GM19395 (cell line): ENCODE results near the gene GGNBP2.

ENCODE experiments used
- ATAC-seq: cut with Tn5 transposase; IDR thresholded peaks from one replicate; pipeline ENCODE4 v1.9.1; 2021; ENCODE audit warnings: mild to moderate bottlenecking, moderate library complexity; ENCODE audit not compliant: unreplicated experiment

The GGNBP2 gene

DNA sequence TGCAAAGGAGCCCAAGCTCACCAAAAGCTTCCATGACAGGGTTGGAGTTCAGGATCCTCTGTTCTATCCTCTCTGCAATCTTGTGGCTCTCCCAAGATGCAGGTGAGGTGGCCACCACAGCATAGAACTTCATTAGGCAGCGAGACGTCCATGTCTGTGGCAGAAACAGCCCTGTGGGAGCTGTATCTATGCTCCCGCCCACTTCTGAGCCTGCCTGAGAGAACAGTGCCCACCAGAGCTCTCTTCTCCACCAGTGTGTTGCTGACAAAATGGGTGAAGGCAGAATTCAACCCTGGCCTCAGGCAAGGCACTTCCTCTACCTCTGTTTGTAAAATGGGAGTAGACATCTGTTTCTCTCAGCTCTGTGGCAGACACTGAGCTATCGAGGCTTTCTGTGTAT is 28.9 kb upstream of the GGNBP2 start:
- no peak for ATAC-seq

DNA sequence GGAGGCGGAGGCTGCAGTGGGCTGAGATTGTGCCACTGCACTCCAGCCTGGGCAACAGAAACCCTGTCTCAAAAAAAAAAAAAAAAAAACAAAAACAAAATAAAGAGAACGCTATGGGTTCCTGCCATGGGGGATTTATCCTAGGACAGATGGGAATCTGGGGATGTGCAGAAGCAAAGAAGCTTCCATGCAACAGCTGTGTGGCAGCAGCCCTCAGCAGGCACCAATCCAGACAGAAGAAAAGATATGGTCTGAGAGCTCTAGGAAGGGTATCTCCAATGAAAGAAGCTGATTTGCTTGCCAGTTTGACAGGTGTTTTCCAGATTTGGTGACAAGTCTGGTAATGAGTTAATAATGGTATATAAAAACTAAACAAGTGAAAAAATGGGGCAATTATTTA is 21.6 kb upstream of the GGNBP2 start:
- no peak for ATAC-seq

DNA sequence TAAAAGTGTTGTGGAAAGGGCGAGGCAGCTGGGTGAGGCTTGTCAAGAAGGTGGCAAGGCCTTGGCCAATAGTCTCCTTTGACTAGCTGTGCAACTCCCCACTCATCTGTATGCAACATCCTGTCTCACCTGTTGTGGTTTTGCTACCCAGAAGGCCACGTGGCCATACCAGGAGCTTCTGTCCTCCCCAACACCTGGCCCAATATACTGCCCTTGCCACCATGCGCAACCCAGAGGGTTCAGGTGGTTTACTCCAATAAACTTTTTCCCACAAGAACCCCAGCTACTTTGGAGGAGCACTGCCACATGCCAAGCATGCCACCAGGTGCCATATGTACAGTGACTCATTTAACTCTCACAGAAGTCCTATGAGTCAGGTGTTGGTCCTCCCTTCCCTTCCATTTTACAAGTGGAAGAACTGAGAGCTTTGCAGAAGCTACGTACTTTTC is 20.3 kb upstream of the GGNBP2 start:
- no peak for ATAC-seq

DNA sequence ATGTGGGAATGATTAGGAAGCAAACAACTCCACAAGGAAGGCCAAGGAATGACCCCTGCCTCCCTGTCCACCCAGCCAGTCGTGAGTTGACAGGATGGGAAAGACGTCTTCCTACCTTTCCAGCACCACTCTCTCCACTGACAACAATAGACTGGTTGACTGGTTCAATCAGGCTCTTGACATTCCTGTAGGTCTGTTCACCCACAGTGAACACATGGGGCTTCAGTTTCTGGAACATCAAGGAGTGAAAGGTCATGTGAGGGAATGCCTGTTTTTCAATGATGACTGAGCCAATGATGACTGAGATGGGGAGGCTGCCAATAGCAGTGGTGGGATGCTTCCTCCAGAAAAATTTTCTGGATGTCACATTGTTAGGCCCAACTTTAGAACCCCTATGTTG is 19.6 kb upstream of the GGNBP2 start:
- ATAC-seq: no peak

DNA sequence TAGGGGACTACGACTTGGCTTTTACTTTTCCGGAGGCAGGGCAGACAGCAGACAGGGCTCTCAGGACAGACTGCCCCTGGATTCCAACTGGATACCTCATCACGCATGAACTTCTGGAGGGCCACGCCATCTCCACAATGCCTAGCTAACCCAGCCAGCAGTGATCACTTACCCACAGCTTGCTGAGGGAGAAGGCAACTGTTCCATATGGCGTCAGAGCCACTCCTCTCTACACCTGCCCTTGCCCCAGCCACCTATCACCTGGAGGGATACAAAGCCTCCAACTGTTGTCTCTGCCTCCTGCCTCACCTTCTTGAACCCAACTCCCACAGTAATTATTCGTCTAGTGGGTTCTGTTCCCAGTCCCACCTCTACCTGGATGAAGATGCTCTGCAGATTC is 18.8 kb upstream of the GGNBP2 start:
- ATAC-seq: no peak

DNA sequence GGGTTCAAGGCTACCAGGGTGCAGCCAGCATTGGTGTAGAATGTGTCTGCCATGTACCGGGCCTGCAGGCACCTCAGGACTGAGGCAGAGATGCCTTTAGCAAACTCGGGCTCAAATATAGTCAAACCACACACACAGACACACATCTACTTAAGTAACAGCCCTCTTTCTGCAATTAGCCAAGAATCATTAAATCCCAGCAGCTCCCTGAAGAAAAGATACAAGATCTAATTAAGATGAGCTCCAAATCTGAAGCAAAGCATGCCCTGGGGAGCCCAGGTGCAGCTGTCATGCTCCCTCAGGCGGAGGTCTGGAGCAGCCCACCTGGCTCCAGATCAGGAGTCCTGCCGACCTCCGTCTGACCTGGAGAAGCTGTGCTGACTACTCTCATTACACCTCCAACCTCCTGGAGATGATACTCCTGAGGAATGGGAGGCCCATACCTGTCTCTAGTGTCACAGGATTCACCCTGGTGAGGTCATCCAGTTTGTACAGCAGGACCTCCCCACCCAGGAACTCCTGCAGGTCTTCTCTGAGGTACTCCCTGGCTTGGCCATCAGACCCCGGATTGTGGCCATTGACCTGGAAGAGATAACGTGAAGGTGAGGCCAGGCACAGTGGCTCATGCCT is 17.0 kb upstream of the GGNBP2 start:
- no peak for ATAC-seq

DNA sequence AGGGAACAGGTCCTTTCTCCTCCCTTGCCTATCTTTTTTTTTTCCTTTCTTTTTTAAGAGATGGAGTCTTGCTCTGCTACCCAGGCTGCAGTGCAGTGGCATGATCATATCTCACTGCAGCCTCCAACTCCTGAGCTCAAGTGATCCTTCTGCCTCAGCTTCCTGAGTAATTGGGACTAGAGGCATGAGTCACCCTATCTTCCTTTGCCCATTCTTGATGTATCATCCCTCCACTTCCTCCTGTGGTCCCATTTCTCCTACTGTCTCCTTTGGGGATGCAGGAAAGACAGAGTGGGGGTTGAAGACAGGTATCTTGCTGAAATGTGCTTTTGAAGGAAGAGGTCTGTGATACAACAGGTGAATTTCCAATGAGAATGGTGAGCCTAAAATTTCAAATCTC is 15.6 kb upstream of the GGNBP2 start:
- no peak for ATAC-seq

DNA sequence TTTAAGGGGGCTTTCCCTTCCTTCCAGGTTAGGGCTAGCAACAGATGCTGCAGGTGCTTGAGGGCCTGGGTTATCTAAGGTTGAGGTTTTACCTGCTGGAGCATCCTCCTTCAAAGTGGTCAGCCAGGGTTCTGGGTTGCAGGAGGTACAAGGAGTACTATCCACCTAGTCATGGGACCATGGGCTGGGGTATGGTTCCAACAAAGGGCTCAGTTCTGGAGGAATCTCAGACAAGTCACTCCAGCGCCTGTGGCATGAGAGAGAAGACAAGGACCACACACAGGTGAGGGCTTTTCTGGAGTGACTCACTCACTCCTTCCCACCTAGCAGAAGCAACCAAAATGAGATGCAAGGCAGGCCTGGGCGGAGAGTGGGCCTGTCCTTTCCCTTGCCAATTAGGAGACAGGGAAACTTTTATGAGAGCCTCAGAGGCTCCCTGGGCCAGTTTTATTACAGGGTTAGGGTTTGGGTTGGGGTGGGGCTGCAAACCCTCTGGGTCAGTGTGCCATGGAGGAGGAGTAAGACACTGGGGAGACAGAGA is 12.2 kb upstream of the GGNBP2 start:
- ATAC-seq: no peak

DNA sequence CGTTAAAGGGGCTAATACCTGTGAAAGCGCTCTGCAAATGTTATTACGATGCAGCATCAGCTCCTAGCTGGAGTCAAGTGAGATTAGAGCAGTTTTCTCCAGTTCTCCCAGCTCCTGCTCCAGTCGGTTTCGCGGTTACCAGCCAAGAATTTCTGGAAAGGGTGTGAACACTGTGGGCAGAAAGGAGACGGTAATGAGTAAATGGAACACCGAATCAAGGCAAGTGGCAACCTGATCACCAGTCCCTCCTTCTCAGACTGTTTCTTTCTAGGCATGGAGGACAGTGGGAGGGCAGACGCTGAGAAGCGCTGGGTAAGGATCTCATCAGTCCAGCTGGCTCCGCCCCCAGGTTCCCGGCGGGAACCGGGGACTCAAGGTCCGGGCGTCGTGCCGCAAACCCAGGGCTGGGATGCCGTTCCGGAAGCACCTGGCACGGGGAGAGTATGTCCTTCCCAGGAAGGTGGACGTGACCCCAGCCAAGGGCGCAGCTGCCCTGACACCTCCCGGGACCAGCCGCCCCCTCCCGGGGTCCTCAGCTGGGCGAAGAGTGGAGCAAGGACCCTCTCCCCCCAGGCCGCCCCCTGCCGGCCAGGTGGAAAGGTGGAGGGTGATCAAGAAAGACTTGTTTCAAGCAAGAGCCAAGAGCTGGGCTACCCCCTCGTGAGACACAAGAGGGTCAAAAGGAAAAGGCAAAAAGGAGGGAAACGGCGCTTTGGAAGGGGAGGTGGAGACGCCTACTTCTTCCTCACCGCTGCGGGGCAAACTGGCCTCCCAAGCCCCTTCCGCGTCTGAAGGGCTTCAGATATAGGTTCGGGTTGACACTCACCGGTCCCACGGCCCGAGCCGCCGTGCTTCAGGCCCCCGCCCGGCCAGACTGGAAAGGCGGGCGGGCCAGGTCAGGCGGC is 10.5 kb upstream of the GGNBP2 start:
- peak; percentile 24 for ATAC-seq

DNA sequence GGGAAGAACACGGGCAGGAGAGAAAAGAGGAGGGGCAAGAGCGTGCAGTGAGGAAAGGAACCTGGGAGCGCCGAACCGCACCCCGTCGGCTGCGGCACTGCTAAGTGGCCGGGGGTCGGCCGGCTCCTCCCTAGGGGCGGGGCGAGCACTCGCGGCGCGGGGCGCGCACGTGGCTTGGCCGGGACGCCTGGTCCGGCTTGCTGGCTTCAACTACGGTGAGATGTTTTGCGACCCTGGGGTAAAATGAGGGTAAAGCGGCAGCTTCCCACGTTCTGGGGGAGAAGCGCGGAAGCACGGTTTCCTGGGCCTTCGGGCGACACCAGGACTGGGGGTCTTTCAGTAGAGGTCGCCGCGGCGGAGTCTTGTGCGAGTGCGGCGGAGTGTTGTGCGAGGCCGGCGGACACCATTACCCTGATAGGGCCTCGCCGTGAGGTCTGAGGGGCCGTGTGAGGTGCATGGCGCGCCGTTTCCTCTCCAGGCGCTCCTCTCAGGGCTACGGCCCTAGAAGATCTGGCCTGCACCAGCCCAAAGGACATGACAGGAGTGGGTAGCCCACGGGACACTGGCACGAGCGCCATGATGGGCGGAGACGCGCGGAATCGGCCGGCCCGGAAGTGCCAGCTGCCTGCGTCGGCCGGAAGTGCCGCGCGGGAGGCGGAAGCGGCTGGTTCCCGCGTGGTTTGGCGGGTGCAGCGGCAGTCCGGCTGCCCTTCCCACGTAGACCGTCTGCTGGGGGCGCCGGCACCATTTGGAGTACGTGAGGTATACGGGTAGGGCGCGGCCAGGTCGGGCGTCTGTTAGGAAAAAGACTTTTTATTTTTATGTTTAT is 9.7 kb upstream of the GGNBP2 start, which contains the start of the genes MYO19 and PIGW:
TSS of gene MYO19 (minus strand) at position 29 of the 829 bp plus-strand sequence. CDS start 2,330 bp downstream, outside the sequence.
TSS of gene PIGW (plus strand) at position 148 of the 829 bp plus-strand sequence. CDS start 2,115 bp downstream, outside the sequence.
- peak; percentile 74 for ATAC-seq

DNA sequence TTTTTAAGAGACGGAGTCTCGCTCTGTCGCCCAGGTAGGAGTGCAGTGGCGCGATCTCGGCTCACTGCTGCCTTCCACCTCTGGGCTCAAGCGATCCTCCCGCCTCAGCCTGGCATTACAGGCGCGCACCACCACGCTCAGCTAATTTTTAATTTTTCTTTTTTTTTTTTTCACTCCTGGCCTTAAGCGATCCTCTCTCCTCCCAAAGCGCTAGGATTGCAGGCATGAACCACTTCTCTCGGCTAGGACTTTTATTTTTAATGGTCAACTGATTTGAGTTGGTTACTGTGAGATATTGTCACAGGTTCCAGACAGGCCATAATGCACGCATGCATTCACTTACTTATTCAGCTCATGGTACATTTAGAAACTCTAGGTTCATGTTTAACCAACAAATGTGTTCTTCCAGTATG is 9.0 kb upstream of the GGNBP2 start:
- peak; percentile 22 for ATAC-seq

DNA sequence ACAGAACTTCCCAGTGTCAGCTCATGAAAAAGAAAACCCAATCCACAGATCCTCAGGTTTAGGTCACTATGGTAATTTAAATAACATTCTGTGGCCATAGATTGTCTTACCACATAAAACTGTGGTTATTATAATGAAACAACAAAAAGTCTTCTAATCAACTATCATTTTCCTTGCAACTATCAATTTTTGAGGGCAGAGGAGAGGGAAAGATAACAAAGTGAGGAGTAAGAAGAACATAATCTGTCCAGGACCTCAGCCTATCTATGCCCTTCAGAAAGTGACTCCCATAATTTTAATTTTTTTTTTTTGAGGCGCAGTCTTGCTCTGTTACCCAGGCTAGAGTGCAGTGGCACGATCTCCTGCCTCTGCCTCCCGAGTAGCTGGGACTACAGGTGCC is 4.0 kb upstream of the GGNBP2 start:
- no peak for ATAC-seq

DNA sequence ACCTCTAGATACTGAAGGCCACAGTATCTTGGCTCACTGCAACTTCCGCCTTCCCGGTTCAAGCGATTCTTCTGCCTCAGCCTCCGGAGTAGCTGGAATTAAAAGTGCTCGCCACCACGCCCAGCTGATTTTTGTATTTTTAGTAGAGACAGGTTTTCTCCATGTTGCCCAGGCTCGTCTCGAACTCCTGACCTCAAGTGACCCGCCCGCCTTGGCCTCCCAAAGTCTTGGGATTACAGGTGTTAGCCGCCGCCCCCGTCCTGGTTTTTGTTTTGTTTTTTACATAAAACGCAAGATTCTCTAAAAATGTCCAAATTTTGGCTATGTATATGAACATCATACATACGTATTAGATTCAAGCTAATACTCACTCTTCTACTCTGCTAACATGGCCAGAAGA is 2.0 kb upstream of the GGNBP2 start:
- no peak for ATAC-seq

DNA sequence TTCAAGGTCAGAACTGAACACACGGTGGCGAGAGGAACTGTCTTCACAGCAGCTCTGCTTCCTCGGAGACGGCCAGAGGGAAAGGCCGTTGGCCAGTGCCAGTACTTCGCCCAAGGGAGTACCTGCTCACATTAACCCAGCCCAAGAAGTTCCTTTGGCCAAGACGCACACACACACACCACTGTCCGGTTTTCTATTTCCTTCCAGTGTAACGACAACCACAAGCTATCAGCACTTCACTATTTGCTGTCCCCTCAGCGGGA is 744 bp upstream of the GGNBP2 start:
- no peak for ATAC-seq

DNA sequence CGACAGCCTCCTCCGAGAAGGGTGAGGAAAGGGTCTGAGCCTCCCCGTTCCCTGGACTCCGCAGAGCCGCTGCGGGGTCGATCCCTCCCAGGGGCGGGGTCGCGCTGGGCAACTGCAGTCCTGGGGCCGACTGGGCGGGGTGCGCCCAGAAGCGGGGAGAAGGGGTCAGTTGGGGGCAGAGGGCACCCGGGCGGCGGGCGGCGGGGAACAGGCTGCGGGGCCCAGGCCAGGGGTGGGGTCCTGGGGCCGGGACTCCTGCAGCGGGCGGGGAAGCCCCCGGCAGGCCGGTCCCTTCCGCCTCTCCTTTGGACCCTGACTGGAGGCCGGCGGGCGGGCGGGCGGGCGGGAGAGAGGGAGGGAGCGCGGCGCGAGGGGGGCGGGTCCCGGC is 352 bp downstream of the GGNBP2 start:
- peak; percentile 31 for ATAC-seq

DNA sequence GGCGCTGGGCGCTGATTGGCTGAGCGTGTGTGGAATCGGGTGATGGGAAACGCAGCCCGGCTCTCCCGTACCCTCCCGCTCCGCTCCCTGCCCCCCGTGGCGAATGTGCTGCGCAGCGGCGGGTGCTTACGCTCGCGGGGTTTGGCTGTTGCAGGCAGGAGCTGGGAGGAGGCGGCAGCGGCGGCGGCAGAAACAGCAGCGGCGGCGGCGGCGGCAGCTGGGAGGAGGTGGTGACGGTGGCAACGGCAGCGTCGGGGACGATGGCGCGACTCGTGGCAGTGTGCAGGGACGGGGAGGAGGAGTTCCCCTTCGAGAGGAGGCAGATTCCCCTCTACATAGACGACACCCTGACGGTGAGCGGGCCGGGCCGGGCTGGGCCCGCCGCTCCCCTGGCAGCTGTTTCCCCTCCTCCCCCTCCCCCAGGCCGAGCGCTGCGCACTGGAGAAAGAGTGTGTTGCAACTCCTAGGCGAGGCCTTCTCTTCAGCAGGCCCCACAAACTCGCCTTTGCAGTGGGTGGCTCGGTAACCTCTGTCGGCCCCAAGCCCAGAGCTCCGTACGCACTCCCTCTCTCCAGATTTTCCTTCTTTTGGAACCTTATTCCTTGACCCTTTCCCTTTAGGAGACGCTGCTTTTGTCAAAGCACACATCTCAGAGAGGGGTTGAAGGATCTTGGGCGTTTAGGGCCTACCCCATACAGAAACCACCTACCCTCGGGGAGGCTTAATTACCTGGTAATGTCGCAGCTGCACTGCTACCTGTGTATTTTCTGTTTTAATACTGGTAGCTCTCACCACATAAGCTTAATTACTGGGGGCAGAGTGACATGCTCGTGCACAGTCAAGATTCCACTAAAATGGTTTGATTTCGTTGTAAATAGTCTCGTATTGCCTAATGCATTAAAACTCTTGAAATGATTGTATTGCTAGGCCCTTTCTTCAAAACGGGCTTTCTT is 1.0 kb downstream of the GGNBP2 start:
- ATAC-seq: peak; percentile 72

DNA sequence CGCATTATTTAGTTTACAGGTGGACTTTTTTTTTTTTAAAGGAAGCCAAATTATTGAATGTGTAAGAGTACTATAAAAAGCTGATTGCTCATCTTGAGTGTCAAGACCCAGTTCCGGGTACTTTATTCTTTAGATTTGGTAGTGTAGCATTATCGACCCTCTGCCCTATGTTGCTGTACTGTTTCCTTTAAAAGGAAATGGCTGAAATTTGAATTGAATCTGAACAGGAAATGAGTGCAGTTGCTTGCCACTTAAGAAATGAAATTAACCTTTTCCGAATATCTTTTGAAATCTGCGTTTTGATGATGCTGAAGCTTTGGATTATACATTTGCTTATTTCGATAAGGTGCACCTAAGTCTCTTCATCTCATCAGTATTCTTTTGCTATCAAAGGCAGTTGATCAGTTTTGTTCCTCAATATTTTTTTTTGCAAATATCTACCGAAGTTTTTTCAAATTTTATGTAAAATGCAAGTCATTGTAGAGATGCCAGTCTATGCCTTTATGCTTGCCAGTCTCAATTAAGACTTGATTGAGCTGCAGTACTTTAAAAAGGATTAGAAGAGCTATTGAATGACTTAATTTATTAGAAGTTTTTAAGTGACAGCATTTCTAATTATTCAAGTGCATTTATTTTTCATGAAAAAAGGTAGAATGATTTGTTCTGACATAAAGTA is 1.8 kb downstream of the GGNBP2 start:
- no peak for ATAC-seq

DNA sequence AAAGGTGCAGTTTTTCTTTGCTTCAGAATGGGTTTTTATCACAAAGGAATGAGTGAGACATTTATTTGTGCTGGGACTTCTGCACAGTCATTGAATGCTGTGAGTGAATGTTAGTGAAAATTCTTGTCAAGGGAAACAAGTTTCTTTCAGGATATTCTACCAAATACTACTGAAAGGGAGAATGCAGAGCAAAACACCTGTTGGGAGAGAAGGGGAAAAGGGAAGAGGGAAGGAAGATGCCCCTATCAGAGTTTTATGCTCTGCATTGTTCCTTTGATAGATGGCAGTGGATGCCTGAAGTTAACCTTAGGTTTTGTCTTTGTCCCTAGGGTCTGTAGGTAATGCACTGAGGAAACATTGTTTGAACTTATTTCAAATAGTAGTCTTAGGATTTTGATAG is 3.1 kb downstream of the GGNBP2 start:
- ATAC-seq: no peak
